HG02970 (cell line): ENCODE measurements around the gene PRELID1.

Source experiments
- ATAC-seq: cut with Tn5 transposase; IDR thresholded peaks from one replicate; pipeline ENCODE4 v1.9.1; 2021; ENCODE audit warnings: mild to moderate bottlenecking, moderate library complexity, moderate number of reproducible peaks; ENCODE audit not compliant: unreplicated experiment, low FRiP score

PRELID1 gene

DNA sequence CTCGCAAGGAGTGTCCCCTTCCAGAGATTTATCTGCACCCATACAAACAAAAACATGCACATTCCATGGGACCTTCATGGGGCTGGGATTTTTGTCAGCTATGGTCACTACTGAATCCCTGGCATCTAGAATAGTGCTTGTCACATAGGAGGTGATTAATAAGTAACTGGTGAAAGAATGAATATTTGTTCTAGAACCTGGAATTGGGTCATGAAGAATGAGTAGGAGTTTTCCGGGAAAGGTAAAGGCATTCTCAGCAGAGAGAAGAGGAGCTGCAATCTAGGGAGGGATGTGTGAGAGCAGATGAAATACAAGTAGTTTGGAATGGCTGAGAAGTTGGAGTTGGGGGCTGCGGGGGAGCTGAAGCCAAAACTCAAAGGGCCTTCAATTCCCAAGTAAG, 50.7 kb downstream of the PRELID1 start:
- ATAC-seq = no peak

DNA sequence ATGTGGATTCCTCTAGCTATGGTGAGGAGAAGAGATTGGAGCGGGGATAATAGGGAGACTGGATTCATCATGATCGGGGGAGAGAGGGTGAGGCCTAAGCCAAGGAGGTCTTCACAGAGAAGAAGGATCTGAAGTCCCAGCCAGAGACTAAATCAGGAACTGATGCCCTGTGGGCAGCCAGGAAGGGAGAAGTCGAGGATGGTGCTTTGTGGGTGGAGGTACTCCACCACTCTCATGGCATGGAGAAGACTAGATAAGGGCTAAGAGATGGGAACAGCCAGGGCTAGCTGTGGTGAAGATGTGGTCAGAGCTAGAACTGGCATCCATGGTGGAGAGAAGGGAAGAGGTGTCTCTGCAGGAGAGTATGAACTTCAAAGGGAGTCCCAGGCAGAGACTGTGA, 51.1 kb downstream of the PRELID1 start:
- ATAC-seq = no peak

DNA sequence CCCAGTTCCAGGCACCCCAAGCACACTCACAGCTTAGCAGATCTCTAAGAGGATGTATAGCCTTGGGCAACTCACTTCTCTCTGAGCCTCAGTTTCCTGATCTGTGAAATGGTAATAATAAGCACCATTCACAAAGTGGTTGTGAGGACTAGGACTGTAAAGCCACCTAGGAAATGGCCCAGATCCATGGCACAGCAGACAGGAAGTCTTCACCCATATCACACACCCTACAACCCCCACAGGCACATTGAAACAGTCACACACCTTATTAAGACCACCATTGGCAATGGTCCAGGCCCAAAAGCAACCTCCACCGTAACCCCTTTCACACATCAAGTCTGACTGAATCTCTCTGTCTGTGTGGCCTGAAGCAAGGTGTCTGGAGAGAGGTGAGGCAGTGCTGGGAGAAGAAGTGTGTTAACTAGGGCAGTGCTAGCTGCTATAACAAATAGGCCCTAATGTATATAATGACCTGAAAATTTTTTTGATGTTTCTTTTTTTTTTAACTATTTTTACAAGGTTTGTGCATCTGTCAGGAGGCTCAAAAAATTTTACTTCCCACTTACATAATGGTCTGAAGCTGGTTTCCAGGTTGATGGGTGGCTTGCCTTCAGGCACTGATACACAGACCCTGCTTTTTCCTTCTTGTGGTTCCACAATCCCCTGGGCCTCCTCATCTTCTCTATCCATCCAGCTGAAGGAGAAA, 51.7 kb downstream of the PRELID1 start:
- no peak for ATAC-seq

DNA sequence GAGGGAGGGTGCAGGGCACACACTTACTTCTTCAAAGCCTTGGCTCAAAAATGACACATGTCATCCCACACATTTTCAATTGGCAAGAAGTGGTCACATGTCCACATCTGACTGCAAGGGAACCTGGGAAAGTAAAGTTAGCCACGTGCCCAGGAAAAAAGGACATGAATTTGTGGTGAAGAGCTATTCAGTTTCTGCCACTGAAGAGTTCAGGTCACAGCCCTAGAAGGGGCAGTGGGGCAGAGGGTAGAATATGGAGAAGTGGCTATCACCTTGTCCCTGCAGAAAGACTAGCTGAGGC, 52.2 kb downstream of the PRELID1 start:
- no peak for ATAC-seq
